OCI-LY3 (cell line): ENCODE results near the gene DPP6.

Experiments used
- EZH2phosphoT487 ChIP-seq: fragments of 200-600 bp; shearing (Covaris generic); IDR thresholded peaks from 2 replicates; pipeline ENCODE4 v1.6.1; 2018; ENCODE audit warnings: antibody characterized with exemption, mixed run types, low read depth
- TF ChIP-seq, protein P1 (sequence below): fragments of 200-600, 300-600 bp; sonication (generic); IDR thresholded peaks from 2 replicates; pipeline ENCODE4 v1.5.1; 2014; ENCODE audit warnings: antibody characterized with exemption, low read length, low read depth

DNA sequence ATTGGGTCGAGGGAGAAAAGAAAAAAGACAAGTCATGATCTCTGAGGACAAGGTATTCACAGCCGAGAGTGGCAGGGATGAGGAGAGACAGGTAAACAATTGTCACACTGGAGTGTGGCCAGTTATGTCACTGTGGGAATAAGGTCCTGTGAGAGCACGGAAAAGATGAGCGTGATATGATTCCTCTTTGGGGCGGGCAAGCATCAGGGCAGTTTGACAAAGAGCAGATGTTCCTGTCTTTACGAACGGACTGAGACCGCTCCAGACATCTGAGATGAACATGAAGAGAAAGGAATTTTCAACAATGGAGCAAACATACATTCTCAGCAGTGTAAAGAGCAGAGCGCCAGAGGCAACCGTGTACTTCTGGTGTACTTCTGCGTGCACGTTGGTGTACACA lies 278.1 kb downstream of the DPP6 start:
- TF ChIP-seq, protein P1, sequence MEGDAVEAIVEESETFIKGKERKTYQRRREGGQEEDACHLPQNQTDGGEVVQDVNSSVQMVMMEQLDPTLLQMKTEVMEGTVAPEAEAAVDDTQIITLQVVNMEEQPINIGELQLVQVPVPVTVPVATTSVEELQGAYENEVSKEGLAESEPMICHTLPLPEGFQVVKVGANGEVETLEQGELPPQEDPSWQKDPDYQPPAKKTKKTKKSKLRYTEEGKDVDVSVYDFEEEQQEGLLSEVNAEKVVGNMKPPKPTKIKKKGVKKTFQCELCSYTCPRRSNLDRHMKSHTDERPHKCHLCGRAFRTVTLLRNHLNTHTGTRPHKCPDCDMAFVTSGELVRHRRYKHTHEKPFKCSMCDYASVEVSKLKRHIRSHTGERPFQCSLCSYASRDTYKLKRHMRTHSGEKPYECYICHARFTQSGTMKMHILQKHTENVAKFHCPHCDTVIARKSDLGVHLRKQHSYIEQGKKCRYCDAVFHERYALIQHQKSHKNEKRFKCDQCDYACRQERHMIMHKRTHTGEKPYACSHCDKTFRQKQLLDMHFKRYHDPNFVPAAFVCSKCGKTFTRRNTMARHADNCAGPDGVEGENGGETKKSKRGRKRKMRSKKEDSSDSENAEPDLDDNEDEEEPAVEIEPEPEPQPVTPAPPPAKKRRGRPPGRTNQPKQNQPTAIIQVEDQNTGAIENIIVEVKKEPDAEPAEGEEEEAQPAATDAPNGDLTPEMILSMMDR = no peak
- no peak for TF ChIP-seq EZH2phosphoT487
